GM18867 (cell line): Measurements from ENCODE around the gene AOX1.
A peak's percentile ranks its signal among the peaks of the same experiment; 100 is the strongest.
"Not testable (repeated sequence)": the region's sequence is repeated elsewhere in the genome, so short reads cannot be mapped to it uniquely, and the experiment has no call there.

Source experiments
- ATAC-seq: cut with Tn5 transposase; IDR thresholded peaks from one replicate; pipeline ENCODE4 v1.9.1; 2021; ENCODE audit warnings: mild to moderate bottlenecking, moderate library complexity; ENCODE audit not compliant: unreplicated experiment

Gene AOX1

GRCh38 chr2:200600549-200601225, 14.9 kb downstream of the AOX1 start:
- ATAC-seq, result no peak

GRCh38 chr2:200602584-200602983, 16.8 kb downstream of the AOX1 start:
- no peak for ATAC-seq

- no peak for ATAC-seq
These were observed 18.2 kb downstream of the AOX1 start for GRCh38 chr2:200603972-200604371.

GRCh38 chr2:200604571-200605255, 18.9 kb downstream of the AOX1 start:
- ATAC-seq, result no peak

- no peak for ATAC-seq
These were observed 22.7 kb downstream of the AOX1 start for GRCh38 chr2:200608341-200609027.

- no peak for ATAC-seq
These were observed 23.3 kb downstream of the AOX1 start for GRCh38 chr2:200609028-200609614.

- ATAC-seq, result not testable (repeated sequence)
These were observed 24.4 kb downstream of the AOX1 start for GRCh38 chr2:200610217-200610616.

GRCh38 chr2:200613692-200614091, 27.9 kb downstream of the AOX1 start:
- no peak for ATAC-seq

- ATAC-seq, result no peak
These were observed 28.4 kb downstream of the AOX1 start for GRCh38 chr2:200614249-200614648.

- ATAC-seq, result no peak
These were observed 29.4 kb downstream of the AOX1 start for GRCh38 chr2:200615247-200615646.

- peak; percentile 64 for ATAC-seq
These were observed 30.4 kb downstream of the AOX1 start for GRCh38 chr2:200616193-200616592.

- no peak for ATAC-seq
These were observed 30.8 kb downstream of the AOX1 start for GRCh38 chr2:200616656-200617055.

GRCh38 chr2:200617156-200618053, 31.6 kb downstream of the AOX1 start:
- no peak for ATAC-seq

GRCh38 chr2:200618054-200618419, 32.2 kb downstream of the AOX1 start:
- ATAC-seq, result no peak

GRCh38 chr2:200618590-200619021, 32.8 kb downstream of the AOX1 start:
- no peak for ATAC-seq

GRCh38 chr2:200619279-200619678, 33.5 kb downstream of the AOX1 start:
- no peak for ATAC-seq

GRCh38 chr2:200620606-200621390, 35.0 kb downstream of the AOX1 start:
- no peak for ATAC-seq

GRCh38 chr2:200622106-200622505, 36.3 kb downstream of the AOX1 start:
- ATAC-seq, result no peak

- no peak for ATAC-seq
These were observed 38.2 kb downstream of the AOX1 start for GRCh38 chr2:200624026-200624425.

GRCh38 chr2:200624658-200625057, 38.8 kb downstream of the AOX1 start:
- ATAC-seq, result no peak
